ENCODE data around the gene STYXL1. TPM values are rescaled to one million over a fixed set of nuclear protein-coding genes. Genes with fewer than 3 reads are reported as not detected.

Gene STYXL1
- total and polyA plus RNA-seq, 2 experiments from 2014 or later, result 56.3 to 70.1 TPM

- H3K4me3 ChIP-seq, result no peak overlapping the region
- H3K27me3 ChIP-seq, result no peaks in the 10 kb centered on the region
- no peak overlapping the region for H3K27ac ChIP-seq
- no peak for DNase-seq (ENCODE audit: low spot score)
- no peaks in the 10 kb centered on the region for H3K36me3 ChIP-seq (replicated peaks; ENCODE audit: insufficient read depth, low read depth)
- WGBS (ENCODE audit: low lambda C conversion rate, missing lambda C conversion rate), result 98% methylated on average over 34 of the region's 35 CpGs
- no peaks in the 10 kb centered on the region for H4K20me1 ChIP-seq (ENCODE audit: insufficient read depth, poor library complexity, severe bottlenecking)
- H2AFZ ChIP-seq, result no peak overlapping the region
- H3K9me3 ChIP-seq (ENCODE audit: low read depth), result no peaks in the 10 kb centered on the region
- TF ChIP-seq CTCF (IDR thresholded peaks at IDR 0.05; ENCODE audit: poor library complexity) (no peak), EZH2 (IDR thresholded peaks at IDR 0.05; ENCODE audit: borderline replicate concordance) (no peak), EZH2phosphoT487 (IDR thresholded peaks at IDR 0.05; ENCODE audit: low read depth, severe bottlenecking, unreplicated experiment) (no peak)
- no peak overlapping the region for H3K4me2 ChIP-seq
- H3K79me2 ChIP-seq, result no peaks in the 10 kb centered on the region
- no peaks in the 10 kb centered on the region for H3K4me1 ChIP-seq (ENCODE audit: insufficient read depth)
- H3K9me2 ChIP-seq (replicated peaks; ENCODE audit: insufficient read depth), result no peaks in the 10 kb centered on the region
Observed at GRCh38 chr7:76074306-76074971, 26.6 kb upstream of the STYXL1 start.

GRCh38 chr7:76073335-76073990 lies 25.7 kb upstream of the STYXL1 start:
- Histone ChIP-seq H3K9me2 (replicated peaks; ENCODE audit: insufficient read depth) (no peaks in the 10 kb centered on the region), H2AFZ (no peak overlapping the region), H3K4me1 (ENCODE audit: insufficient read depth) (no peaks in the 10 kb centered on the region), H3K4me2 (no peak overlapping the region), H3K9me3 (ENCODE audit: low read depth) (no peaks in the 10 kb centered on the region), H3K27ac (no peak overlapping the region), H3K27me3 (no peaks in the 10 kb centered on the region), H3K4me3 (no peak overlapping the region), H3K79me2 (no peaks in the 10 kb centered on the region), H3K36me3 (replicated peaks; ENCODE audit: insufficient read depth, low read depth) (no peaks in the 10 kb centered on the region), H4K20me1 (ENCODE audit: insufficient read depth, poor library complexity, severe bottlenecking) (no peaks in the 10 kb centered on the region)
- TF ChIP-seq EZH2phosphoT487 (IDR thresholded peaks at IDR 0.05; ENCODE audit: low read depth, severe bottlenecking, unreplicated experiment) (no peak), CTCF (IDR thresholded peaks at IDR 0.05; ENCODE audit: poor library complexity) (no peak), EZH2 (IDR thresholded peaks at IDR 0.05; ENCODE audit: borderline replicate concordance) (no peak)
- WGBS (ENCODE audit: low lambda C conversion rate, missing lambda C conversion rate), result 93% methylated on average over 41 of the region's 45 CpGs
- no peak for DNase-seq (ENCODE audit: low spot score)

- 97% methylated on average over 47 of the region's 47 CpGs for WGBS (ENCODE audit: low lambda C conversion rate, missing lambda C conversion rate)
- Histone ChIP-seq H3K27ac (no peak overlapping the region), H3K79me2 (no peaks in the 10 kb centered on the region), H3K27me3 (no peaks in the 10 kb centered on the region), H3K9me2 (replicated peaks; ENCODE audit: insufficient read depth) (no peaks in the 10 kb centered on the region), H3K4me2 (no peak overlapping the region), H3K4me3 (no peak overlapping the region), H3K9me3 (ENCODE audit: low read depth) (no peaks in the 10 kb centered on the region), H3K4me1 (ENCODE audit: insufficient read depth) (no peaks in the 10 kb centered on the region), H2AFZ (no peak overlapping the region), H3K36me3 (replicated peaks; ENCODE audit: insufficient read depth, low read depth) (no peaks in the 10 kb centered on the region), H4K20me1 (ENCODE audit: insufficient read depth, poor library complexity, severe bottlenecking) (no peaks in the 10 kb centered on the region)
- DNase-seq (ENCODE audit: low spot score), result no peak
- TF ChIP-seq EZH2 (IDR thresholded peaks at IDR 0.05; ENCODE audit: borderline replicate concordance) (no peak), EZH2phosphoT487 (IDR thresholded peaks at IDR 0.05; ENCODE audit: low read depth, severe bottlenecking, unreplicated experiment) (no peak), CTCF (IDR thresholded peaks at IDR 0.05; ENCODE audit: poor library complexity) (no peak)
Observed at GRCh38 chr7:76072243-76073148, 24.7 kb upstream of the STYXL1 start.
